ENCODE results near the gene GJA1.
"Not testable (repeated sequence)": the region's sequence is repeated elsewhere in the genome, so short reads cannot be mapped to it uniquely, and the experiment has no call there.

GJA1 gene

GRCh38 chr6:121437851-121438651 lies 2.6 kb downstream of the GJA1 start:
- no peak for DNase-seq

DNA sequence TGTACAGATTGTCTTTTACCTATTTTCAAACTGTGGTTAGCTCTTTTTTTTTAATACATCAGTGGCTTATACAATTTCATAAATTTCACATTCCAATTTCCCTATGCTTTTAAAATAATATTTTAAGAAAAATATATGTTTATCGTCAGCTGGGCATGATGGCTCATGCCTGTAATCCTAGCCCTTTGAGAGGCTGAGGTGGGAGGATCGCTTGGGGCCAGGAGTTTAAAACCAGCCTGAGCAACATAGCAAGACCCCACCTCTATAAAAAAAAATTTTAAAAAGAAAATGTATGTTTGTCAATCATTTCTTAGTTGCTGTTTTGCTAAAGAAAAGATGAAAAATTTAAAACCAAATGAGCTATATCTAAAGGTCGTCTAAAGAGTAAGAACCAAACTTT lies 3.4 kb downstream of the GJA1 start:
- DNase-seq, result no peak

GRCh38 chr6:121439475-121439874 lies 4.0 kb downstream of the GJA1 start:
- no peak for DNase-seq

- DNase-seq, result no peak
These were observed 4.5 kb downstream of the GJA1 start for GRCh38 chr6:121439926-121440325.

DNA sequence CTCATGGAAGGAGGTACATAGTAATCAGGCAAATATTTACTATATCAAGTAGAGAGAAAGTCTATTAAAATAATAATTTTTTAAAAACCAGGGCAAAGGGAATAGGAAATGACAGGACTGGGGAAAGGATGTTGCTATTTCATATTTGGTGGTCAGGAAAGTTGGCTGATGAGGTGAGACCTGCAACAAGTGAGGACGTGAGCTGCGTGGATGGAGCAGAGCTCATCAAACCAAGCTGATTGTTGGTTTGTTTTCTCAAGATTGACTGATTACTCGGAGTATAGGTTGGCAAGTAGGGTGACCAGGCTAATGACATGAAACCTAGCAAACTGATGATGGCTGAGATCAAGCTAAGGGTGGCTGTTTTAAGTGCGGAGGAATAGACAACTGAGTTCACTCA lies 6.0 kb downstream of the GJA1 start:
- no peak for DNase-seq

DNA sequence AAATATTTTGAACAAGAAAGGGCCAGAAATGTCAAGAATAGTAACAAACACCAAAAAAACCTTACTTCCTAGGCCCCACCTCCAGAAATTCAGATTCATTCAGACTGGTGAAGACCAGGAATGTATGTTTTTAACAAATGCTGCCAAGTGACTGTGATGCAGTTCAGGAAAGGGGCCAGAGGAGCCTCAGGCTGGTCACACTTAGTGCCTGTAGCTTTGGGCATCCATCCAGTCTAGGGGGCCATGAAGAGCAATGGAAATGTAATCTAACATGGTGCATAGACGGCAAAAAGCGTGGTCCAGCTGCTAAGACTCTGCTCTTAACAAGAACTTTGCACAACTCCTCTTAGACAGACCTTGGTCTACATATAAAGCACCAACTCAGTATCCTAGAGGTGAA lies 7.1 kb downstream of the GJA1 start:
- no peak for DNase-seq

DNA sequence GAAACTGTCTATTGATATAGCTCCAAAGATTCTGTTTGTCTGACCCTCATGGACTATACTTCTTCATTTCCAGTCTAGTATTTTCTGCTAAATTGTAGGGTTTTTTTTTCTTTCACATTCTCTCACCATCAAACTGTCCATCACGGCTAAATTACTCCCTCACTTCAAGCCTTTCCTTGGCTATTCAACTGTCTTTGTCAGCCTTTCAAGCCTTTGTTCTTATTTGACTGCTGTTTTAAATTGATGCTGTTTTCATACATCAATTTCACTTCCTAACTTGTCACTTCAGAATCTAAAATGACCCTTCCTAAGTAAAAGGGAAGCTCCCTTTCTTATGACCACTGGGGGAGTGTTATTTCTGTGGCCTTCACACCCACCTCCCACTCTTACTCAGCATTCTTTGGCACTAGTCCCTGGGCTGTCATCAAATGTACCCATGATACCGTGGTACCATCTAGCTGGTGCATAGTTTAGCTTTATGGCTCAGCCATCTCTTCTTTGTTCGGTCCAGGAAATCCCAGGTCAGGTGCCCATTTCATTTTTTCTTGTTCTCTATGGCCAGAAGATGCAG lies 8.6 kb downstream of the GJA1 start:
- no peak for DNase-seq

- DNase-seq, result not testable (repeated sequence)
These were observed 11.3 kb downstream of the GJA1 start for GRCh38 chr6:121446705-121447104.

GRCh38 chr6:121447746-121448145 lies 12.3 kb downstream of the GJA1 start:
- not testable (repeated sequence) for DNase-seq

DNA sequence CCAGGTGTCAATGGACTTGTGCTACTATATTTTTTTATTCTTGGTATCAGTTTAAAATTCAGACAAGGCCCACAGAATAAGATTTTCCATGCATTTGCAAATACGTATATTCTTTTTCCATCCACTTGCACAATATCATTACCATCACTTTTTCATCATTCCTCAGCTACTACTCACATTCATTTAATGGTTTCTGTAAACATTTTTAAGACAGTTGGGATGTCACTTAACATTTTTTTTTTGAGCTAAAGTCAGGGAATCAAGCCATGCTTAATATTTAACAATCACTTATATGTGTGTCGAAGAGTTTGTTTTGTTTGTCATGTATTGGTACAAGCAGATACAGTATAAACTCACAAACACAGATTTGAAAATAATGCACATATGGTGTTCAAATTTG lies 13.1 kb downstream of the GJA1 start:
- not testable (repeated sequence) for DNase-seq

- DNase-seq, result no peak
These were observed 13.9 kb downstream of the GJA1 start for GRCh38 chr6:121449331-121449730.

GRCh38 chr6:121450242-121450641 lies 14.8 kb downstream of the GJA1 start:
- DNase-seq, result no peak

DNA sequence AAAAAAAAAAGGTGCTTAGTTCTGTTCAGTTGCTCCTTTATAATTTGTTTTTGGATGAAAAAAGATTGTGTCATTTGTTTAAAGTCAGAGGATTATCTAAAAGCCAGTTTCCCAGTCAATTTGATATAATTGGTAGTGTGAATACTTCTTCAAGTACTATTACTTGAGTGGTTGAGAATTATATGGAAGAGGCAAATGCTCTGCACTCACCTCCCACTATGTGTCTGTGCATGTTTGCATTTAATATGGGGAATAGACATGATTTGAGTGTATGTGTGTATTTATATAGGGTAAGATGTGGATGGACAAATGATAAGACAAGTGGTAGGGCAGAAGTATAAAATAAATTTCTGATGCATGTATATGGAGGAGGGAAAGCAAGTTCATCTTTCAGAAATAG lies 15.8 kb downstream of the GJA1 start:
- DNase-seq, result no peak

DNA sequence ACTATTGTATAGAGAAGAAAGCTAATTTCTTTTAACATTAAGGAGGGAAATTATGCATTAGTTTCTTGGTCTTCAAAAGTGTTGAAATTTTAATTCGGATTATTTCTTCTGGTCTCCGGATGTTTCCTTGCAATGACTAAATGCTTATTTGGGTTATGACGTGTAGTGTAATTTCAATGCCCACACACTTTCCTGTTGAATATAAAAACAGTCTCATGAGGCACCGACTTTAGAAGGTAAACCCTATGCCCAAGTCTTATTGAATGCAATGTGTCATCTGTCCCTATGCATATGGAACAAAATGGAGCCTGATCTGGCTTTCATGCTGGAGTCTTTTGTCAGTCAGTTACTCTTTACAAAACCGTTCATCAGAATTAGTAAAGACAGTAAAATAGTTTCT lies 17.7 kb downstream of the GJA1 start:
- no peak for DNase-seq

DNA sequence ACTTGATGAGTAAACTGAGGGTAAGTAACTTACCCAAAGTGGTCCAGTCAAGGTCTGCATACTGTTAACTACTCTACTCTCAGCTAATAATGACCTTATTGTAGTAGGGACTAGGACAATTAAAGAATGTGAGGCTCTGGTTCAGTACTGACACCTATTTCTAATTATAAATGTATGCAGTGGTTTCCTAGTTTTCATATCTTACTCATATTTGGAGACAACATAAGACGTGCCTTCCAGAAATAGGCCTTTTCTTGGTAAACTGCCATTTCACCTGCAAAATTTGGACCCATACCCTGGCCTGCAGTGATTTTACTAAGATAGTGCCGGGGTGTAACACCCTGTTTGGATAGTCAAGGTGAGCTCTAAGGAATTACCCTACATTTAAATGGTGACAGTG lies 24.7 kb downstream of the GJA1 start:
- DNase-seq, result no peak

GRCh38 chr6:121463087-121463486 lies 27.6 kb downstream of the GJA1 start:
- DNase-seq, result no peak

DNA sequence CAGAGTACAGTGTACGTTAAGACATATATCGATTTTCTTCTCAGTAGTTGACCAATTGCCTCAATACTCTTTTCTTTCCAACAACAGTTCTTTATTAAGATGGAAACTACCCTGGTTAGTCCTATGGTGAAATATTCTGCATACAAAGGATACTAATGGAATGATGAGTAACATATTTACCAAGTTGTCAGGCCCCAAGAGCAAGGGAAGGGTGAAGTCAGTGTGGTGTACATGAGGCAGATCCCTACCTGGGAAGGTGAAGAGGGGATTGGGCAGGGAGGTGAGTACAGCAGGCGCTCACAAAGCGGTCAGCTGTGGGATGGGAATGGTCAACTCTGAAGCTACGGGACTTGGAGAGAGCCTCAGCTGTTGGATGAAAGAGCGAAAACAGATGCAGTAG lies 29.7 kb downstream of the GJA1 start:
- no peak for DNase-seq

DNA sequence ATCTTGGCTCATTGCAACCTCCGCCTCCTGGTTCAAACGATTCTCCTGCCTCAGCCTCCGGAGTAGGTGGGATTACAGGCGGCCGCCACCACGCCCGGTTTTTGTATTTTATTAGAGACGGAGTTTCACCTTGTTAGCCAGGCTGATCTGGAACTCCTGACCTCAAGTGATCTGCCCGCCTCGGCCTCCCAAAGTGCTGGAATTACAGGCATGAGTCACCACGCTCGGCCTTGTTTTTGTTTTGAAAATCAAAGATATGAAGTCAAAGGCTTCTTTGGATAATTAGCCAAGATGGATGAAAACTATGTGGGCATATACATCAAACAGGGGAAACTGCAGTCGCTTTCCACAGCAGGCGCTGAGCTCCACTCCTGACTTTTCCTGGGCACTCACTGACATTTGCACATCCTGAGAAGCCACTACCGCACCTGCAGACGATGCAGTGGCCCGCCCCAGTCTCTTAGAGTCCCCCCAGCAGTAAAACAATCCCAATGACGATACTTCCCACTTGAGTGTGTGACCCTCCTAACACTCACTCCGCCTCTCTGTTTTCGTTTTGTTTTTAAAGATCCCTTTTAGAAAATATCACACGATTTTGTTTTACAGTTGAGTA lies 44.1 kb downstream of the GJA1 start:
- no peak for DNase-seq

DNA sequence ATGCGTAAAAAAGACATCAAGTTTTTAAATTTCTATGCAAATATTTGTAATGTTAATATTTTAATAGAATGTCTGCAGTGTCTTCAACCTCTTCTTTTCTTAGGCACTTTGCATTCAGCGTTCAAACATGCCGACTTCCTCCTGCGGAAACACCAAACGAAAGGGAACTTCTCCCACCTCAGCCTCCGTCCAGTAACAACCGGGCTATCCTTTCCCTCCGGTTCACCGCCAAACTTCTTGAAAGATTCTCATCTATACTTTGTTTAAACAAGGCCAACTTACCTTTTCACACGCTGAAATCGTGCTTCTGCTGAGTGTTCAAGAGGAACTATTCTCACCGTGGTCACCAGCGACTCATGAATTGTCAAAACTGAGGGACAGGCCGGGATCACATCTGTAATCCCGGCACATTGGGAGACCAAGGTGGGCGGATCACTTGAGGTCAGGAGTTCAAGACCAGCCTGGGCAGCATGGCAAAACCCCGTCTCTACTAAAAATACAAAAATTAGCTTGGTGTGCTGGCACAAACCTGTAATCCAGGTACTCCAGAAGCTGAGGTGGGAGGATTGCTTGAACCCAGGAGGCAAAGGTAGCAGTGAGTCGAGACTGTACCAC lies 44.8 kb downstream of the GJA1 start:
- DNase-seq, result no peak

DNA sequence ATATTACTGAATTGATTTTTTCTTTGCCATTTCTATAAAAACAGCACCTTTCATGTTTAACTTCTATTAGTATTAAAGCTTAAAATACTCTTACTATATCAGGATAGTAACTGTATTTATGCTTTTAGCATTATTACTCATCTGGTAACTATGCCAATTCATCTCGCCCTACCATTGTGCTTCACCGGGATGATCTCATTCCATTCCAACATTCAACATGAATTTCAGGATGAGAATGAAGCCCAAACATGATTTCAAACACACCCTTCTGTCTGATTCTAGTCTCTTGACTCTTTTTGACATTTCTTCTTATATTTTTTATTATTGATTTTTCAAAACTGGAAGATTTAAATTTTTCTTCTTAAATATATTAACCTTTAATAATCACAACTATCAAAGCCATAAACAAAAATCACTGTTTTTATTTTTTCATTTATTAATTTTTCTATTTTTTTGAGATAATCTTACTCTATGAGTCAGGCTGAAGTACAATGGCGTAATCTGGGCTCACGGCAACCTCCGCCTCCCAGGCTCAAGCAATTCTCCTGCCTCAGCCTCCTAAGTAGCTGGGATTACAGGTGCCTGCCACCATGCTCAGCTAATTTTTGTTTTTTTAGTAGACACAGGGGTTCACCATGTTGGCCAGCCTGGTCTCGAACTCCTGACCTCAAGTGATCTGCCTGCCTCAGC lies 46.7 kb downstream of the GJA1 start:
- DNase-seq, result no peak

DNA sequence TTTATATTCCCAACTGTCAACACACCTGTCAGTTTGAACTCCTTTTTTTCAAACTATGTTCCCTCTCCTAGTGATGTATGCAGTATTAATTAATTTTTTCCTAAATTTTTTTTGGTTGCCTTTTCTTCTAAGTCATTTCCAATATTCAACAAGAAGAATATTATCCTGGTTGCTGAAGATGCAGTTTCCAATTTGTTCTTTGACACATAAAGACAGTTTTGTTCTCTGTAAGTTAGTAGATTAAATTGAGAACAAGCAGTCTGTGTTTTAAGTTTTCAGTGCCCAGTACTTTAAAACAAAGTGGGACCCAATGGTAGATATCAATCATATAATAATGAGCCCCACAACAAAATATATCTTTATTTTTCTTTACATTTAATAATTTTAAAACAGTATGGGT lies 47.3 kb downstream of the GJA1 start:
- no peak for DNase-seq

DNA sequence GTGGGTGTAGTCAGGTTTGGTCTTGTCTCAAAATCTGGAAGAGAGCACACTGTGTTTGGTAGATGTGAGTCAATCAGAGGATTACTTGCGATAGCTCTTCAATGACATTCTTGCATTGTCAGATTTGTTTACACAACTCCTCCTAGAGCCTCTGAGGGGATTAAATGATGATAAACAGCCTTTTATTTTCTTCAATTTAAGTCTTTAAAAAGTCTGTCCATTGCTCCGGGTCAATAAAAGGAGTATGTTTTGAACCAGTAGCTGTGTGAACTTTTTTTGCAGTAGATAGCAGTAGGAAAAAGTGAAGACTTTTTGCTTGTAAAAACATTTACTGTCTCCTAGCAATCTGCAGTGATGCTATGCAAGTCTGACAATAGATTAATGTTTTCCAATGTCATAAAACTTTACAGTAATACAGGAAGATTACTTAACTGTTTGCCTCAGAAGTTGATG lies 49.9 kb downstream of the GJA1 start:
- no peak for DNase-seq

GRCh38 chr6:121491576-121491975 lies 56.1 kb downstream of the GJA1 start:
- no peak for DNase-seq

Data from CD4-positive, alpha-beta T cell treated with Interleukin-17A for 4 hours (primary cell).